A549 (cell line): ENCODE results near the gene OR10G4. TPM values are rescaled to one million over a fixed set of nuclear protein-coding genes. Genes with fewer than 3 reads are reported as not detected.

ENCODE experiments used
- ATAC-seq, 2 experiments: fragments of 200-7000 bp in 1 of 2; fragments of >200 bp in 1 of 2; cut with Nextera tagmentation in 1 of 2; cut with Tn5 transposase in 1 of 2; 3 replicates each; pipeline versions ENCODE4 v1.8.0 to v1.9.1; 2018 to 2020; ENCODE audit warnings: mild to moderate bottlenecking in 1 of 2, moderate library complexity in 1 of 2
- CTCF ChIA-PET: fragments of 300-600 bp; sonication (Branson Sonifier 250); formaldehyde crosslinking; extraction: SDS; loops from one replicate; lab custom pipeline; 2021; ENCODE audit warnings: antibody characterized with exemption, inconsistent platforms; lab: Yijun Ruan, JAX
- POLR2A ChIA-PET: fragments of 350-600 bp; formaldehyde crosslinking; extraction: SDS; loops from one replicate; lab custom pipeline; 2021; ENCODE audit warnings: antibody characterized with exemption, inconsistent platforms; lab: Yijun Ruan, JAX
- DNase-seq, 2 experiments: peaks; one replicate each; pipeline versions ENCODE4 v3.0.0 to v3.0.0-alpha.2; 2011 to 2016; ENCODE audit warnings: low read depth in 1 of 2, low spot score in 1 of 2
- FAIRE-seq: peaks from 2 replicates; lab custom pipeline; 2011; peaks lifted over from hg19 to GRCh38; lab: Jason Lieb, UNC
- H3K27ac ChIP-seq, 2 experiments: fragments of >200 bp; sonication (Bioruptor Twin); formaldehyde crosslinking; 3 replicates each; pipeline ENCODE4 v1.5.1; 2016 to 2017
- H3K4me1 ChIP-seq: fragments of >200 bp; sonication (Bioruptor Twin); formaldehyde crosslinking; 3 replicates; pipeline ENCODE4 v1.6.1; 2016
- H3K4me2 ChIP-seq: fragments of >200 bp; sonication (Bioruptor Twin); formaldehyde crosslinking; 3 replicates; pipeline ENCODE4 v1.6.1; 2016
- H3K4me3 ChIP-seq: fragments of >200 bp; sonication (Bioruptor Twin); formaldehyde crosslinking; 3 replicates; pipeline ENCODE4 v1.5.1; 2016
- H3K9me3 ChIP-seq: fragments of >200 bp; sonication (Bioruptor Twin); formaldehyde crosslinking; 3 replicates; pipeline ENCODE4 v1.6.1; 2016
- BHLHE40 ChIP-seq: IDR thresholded peaks from 2 replicates; pipeline ENCODE4 v1.6.1; 2012; ENCODE audit warnings: low read depth, low read length, inconsistent platforms
- CBX8 ChIP-seq: fragments of 200-600 bp; sonication (generic); IDR thresholded peaks from 2 replicates; pipeline ENCODE4 v1.6.1; 2016
- CEBPB ChIP-seq, 2 experiments: fragments of >200 bp in 1 of 2; sonication (Bioruptor Twin) in 1 of 2; formaldehyde crosslinking in 1 of 2; IDR thresholded peaks; 2 replicates each; pipeline ENCODE4 v1.6.1; 2012 to 2016
- EHMT2 ChIP-seq: fragments of 200-600 bp; sonication (generic); IDR thresholded peaks from 2 replicates; pipeline ENCODE4 v1.6.1; 2016; ENCODE audit warnings: antibody characterized with exemption, low read depth, mild to moderate bottlenecking, moderate library complexity
- EP300 ChIP-seq, 2 experiments: fragments of >200 bp; sonication (Bioruptor Twin); formaldehyde crosslinking; IDR thresholded peaks; 2 replicates in 1 of 2; 3 replicates in 1 of 2; pipeline ENCODE4 v1.6.1; 2016 to 2017
- FOSL2 ChIP-seq, 2 experiments: fragments of 450-650 bp in 1 of 2; fragments of >200 bp in 1 of 2; sonication (Bioruptor Twin) in 1 of 2; formaldehyde crosslinking; IDR thresholded peaks; 2 replicates each; pipeline versions ENCODE4 v1.5.0 to v1.6.1; 2016 to 2020; ENCODE audit warnings: mild to moderate bottlenecking in 1 of 2, moderate library complexity in 1 of 2
- FOXS1 ChIP-seq: fragments of 250-450 bp; sonication (Bioruptor Pico); IDR thresholded peaks from 2 replicates; pipeline ENCODE4 v1.5.0; 2020; ENCODE audit warnings: mild to moderate bottlenecking, moderate library complexity
- HEYL ChIP-seq: fragments of 250-450 bp; sonication (Bioruptor Pico); IDR thresholded peaks from 2 replicates; pipeline ENCODE4 v1.8.0; 2021; ENCODE audit warnings: mild to moderate bottlenecking, moderate library complexity
- HOXB13 ChIP-seq: fragments of 250-450 bp; sonication (Bioruptor Pico); IDR thresholded peaks from 2 replicates; pipeline ENCODE4 v1.5.0; 2020; ENCODE audit warnings: low read depth, mild to moderate bottlenecking, moderate library complexity
- HOXB5 ChIP-seq: fragments of 250-450 bp; sonication (Bioruptor Pico); IDR thresholded peaks from 2 replicates; pipeline ENCODE4 v1.5.0; 2020; ENCODE audit warnings: mild to moderate bottlenecking, moderate library complexity
- POLR2AphosphoS2 ChIP-seq: conservative IDR thresholded peaks from 2 replicates; pipeline ENCODE4 v1.6.1; 2012; ENCODE audit warnings: low read length, improper control_type of control experiment, inconsistent platforms
- RAD21 ChIP-seq, 2 experiments: fragments of >200 bp in 1 of 2; sonication (Bioruptor Twin) in 1 of 2; formaldehyde crosslinking in 1 of 2; IDR thresholded peaks in 1 of 2; conservative IDR thresholded peaks in 1 of 2; 2 replicates in 1 of 2; 3 replicates in 1 of 2; pipeline ENCODE4 v1.6.1; 2012 to 2018; ENCODE audit warnings: inconsistent platforms in 1 of 2
- RFX5 ChIP-seq: fragments of 450-650 bp; IDR thresholded peaks from 2 replicates; pipeline ENCODE4 v1.7.1; 2014; ENCODE audit warnings: antibody characterized with exemption, mild to moderate bottlenecking, moderate library complexity
- SMC3 ChIP-seq: fragments of >200 bp; sonication (Bioruptor Twin); formaldehyde crosslinking; IDR thresholded peaks from 3 replicates; pipeline ENCODE4 v1.6.1; 2018; ENCODE audit warnings: inconsistent platforms
- TFCP2L1 ChIP-seq: fragments of 250-450 bp; sonication (Bioruptor Pico); IDR thresholded peaks from 2 replicates; pipeline ENCODE4 v1.5.0; 2021; ENCODE audit warnings: mild to moderate bottlenecking
- ZFP36 ChIP-seq: fragments of 450-650 bp; IDR thresholded peaks from 2 replicates; pipeline ENCODE4 v1.6.1; 2014; ENCODE audit warnings: borderline replicate concordance; ENCODE audit not compliant: partially characterized antibody
- ZNF302 ChIP-seq: fragments of 250-450 bp; sonication (Bioruptor Pico); IDR thresholded peaks from 2 replicates; pipeline ENCODE4 v1.9.0; 2021; ENCODE audit warnings: inconsistent platforms, mild to moderate bottlenecking, moderate library complexity
- WGBS: methylation state at CpG from one replicate; pipeline ENCODE4 v1.1.6; 2017; ENCODE audit errors: missing lambda C conversion rate; 5-methylcytosine and 5-hydroxymethylcytosine counted together
- polyA plus RNA-seq, 4 experiments: library from polyadenylated mRNA; depleted of rRNA in 3 of 4; stranded (reverse); fragments of >200 nt; fragmentation: RNase III in 1 of 4; extraction: RNeasy Plus Mini Kit Qiagen cat#74134 plus additional on column Dnase treatment in 1 of 4; gene quantifications; 2 replicates in 3 of 4; 3 replicates in 1 of 4; pipeline ENCODE4 v1.2.3, GENCODE V29; 2011 to 2017
- TF ChIP-seq, protein P1 (sequence below): IDR thresholded peaks from 2 replicates; pipeline ENCODE4 v1.6.1; 2012
- TF ChIP-seq, protein P2 (sequence below): IDR thresholded peaks from 2 replicates; pipeline ENCODE4 v1.6.1; 2012; ENCODE audit warnings: low read depth, borderline replicate concordance
- TF ChIP-seq, protein P3 (sequence below): fragments of >200 bp; sonication (Bioruptor Twin); formaldehyde crosslinking; IDR thresholded peaks from 2 replicates; pipeline ENCODE4 v1.6.1; 2016
- TF ChIP-seq, protein P4 (sequence below): fragments of 250-450 bp; sonication (Bioruptor Pico); IDR thresholded peaks from 2 replicates; pipeline ENCODE4 v1.5.0; 2021; ENCODE audit warnings: mild to moderate bottlenecking, moderate library complexity, borderline replicate concordance
- TF ChIP-seq, protein P5 (sequence below): fragments of >200 bp; sonication (Bioruptor Twin); formaldehyde crosslinking; IDR thresholded peaks from 3 replicates; pipeline ENCODE4 v1.5.1; 2016

OR10G4 gene
- polyA plus RNA-seq, 2 of the 4 experiments (the other 2 are of a cell fraction), result not detected

DNA sequence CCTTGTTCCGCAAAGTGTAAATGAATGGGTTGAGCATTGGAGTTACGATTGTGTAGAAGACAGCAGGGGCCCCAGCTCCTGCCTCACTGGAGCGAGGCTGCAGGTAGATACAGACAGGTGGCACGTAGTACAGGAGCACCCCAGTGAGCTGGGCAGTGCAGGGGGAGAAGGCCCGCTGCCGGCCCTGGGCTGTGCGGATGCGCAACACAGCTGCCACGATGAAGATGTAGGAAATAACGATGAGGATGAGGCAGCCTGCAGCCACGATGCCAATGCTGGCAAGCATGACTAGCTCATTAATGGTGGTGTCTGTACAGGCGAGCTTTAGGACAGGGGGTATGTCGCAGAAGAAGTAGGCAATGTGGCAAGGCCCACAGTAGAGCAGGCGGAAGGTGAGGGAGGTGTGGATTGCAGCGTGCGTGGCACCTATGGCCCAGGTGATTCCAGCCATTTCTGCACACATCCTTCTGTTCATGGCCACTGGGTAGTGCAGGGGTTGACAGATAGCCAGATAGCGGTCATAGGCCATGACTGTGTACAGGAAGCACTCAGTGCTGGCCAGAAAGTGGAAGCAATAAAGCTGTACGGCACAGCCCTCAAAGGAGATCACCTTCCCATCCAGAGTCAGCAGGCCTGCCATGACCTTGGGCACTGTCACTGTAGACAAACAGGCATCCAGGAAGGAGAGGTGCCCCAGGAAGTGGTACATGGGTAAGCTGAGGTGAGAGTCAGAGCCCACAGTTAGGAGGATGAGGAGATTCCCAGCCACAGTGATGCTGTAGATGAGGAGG, 35.8 kb upstream of the OR10G4 start:
- no peak overlapping the region for H3K27ac ChIP-seq
- H3K9me3 ChIP-seq, result no peaks in the 10 kb centered on the region
- no peak for DNase-seq
- ChIA-PET POLR2A (no interaction called here), CTCF (no interaction called here)
- no peak for ATAC-seq
- H3K4me1 ChIP-seq, result no peaks in the 10 kb centered on the region
- H3K4me2 ChIP-seq, result no peak overlapping the region
- 40% methylated on average over 16 of the region's 18 CpGs for WGBS
- no peak overlapping the region for H3K4me3 ChIP-seq
- FAIRE-seq, result no peak
- TF ChIP-seq SMC3 (no peak), BHLHE40 (no peak), RAD21 (conservative IDR thresholded peaks at IDR 0.05 in 1 of 2, IDR thresholded peaks at IDR 0.05 in 1 of 2) (no peak), TFCP2L1 (CRISPR knock-in tag) (no peak), CBX8 (no peak), EP300 (IDR thresholded peaks at IDR 0.05) (no peak), RFX5 (no peak), ZNF302 (CRISPR knock-in tag) (no peak)
- TF ChIP-seq, protein P1, sequence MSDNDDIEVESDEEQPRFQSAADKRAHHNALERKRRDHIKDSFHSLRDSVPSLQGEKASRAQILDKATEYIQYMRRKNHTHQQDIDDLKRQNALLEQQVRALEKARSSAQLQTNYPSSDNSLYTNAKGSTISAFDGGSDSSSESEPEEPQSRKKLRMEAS, result no peak
- TF ChIP-seq, protein P2, sequence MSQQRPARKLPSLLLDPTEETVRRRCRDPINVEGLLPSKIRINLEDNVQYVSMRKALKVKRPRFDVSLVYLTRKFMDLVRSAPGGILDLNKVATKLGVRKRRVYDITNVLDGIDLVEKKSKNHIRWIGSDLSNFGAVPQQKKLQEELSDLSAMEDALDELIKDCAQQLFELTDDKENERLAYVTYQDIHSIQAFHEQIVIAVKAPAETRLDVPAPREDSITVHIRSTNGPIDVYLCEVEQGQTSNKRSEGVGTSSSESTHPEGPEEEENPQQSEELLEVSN, result no peak
- TF ChIP-seq, protein P3, sequence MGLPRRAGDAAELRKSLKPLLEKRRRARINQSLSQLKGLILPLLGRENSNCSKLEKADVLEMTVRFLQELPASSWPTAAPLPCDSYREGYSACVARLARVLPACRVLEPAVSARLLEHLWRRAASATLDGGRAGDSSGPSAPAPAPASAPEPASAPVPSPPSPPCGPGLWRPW, result no peak
- TF ChIP-seq, all 56 proteins: peak for 0

DNA sequence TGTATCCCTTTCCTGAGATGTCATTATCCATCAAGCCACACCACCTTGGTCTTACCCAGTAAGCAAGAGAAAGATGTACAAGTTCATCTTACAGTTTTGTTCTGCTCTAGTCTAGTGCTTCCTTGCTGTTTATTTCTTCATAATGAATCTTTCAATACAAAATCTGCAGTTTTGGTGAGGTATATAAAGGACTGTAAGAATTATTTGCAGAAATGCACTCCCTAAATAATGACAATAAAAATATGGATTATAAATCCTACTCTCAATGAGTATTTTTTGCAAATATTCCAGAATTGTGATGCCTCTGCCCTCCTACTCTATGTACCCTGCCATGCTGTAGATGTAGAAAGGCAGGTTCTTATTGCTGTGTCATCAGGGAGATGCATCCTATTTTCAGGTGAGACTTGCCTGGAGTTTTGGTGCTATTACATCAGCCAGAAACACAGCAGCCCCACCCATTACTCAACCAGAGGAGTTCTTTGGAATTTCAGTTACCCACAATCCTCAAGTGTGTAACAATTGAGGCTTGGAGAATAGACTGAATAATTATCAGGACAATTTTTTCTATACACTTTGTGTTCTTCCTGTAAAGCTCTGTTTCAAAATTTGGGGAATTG, 35.0 kb upstream of the OR10G4 start, which contains the start of gene OR10S1:
Gene OR10S1, minus strand, starts transcription at position 51 of the 617 bp plus-strand sequence. CDS start 117 bp downstream, outside the sequence.
- no peak for TF ChIP-seq HOXB13
- TF ChIP-seq FOSL2 (IDR thresholded peaks at IDR 0.05), result no peak
- no peak for TF ChIP-seq FOSL2 (CRISPR knock-in tag; IDR thresholded peaks at IDR 0.05)
- TF ChIP-seq, protein P4, sequence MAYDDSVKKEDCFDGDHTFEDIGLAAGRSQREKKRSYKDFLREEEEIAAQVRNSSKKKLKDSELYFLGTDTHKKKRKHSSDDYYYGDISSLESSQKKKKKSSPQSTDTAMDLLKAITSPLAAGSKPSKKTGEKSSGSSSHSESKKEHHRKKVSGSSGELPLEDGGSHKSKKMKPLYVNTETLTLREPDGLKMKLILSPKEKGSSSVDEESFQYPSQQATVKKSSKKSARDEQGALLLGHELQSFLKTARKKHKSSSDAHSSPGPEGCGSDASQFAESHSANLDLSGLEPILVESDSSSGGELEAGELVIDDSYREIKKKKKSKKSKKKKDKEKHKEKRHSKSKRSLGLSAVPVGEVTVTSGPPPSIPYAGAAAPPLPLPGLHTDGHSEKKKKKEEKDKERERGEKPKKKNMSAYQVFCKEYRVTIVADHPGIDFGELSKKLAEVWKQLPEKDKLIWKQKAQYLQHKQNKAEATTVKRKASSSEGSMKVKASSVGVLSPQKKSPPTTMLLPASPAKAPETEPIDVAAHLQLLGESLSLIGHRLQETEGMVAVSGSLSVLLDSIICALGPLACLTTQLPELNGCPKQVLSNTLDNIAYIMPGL (CRISPR knock-in tag), result no peak
- no peak for TF ChIP-seq POLR2AphosphoS2
- no peak for TF ChIP-seq HEYL (CRISPR knock-in tag)
- no peak for TF ChIP-seq FOXS1
- no peak for TF ChIP-seq ZFP36
- no peak for TF ChIP-seq EHMT2
- TF ChIP-seq, protein P5, sequence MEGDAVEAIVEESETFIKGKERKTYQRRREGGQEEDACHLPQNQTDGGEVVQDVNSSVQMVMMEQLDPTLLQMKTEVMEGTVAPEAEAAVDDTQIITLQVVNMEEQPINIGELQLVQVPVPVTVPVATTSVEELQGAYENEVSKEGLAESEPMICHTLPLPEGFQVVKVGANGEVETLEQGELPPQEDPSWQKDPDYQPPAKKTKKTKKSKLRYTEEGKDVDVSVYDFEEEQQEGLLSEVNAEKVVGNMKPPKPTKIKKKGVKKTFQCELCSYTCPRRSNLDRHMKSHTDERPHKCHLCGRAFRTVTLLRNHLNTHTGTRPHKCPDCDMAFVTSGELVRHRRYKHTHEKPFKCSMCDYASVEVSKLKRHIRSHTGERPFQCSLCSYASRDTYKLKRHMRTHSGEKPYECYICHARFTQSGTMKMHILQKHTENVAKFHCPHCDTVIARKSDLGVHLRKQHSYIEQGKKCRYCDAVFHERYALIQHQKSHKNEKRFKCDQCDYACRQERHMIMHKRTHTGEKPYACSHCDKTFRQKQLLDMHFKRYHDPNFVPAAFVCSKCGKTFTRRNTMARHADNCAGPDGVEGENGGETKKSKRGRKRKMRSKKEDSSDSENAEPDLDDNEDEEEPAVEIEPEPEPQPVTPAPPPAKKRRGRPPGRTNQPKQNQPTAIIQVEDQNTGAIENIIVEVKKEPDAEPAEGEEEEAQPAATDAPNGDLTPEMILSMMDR, result no peak
- TF ChIP-seq CEBPB (IDR thresholded peaks at IDR 0.05), result no peak
- TF ChIP-seq CBX8, result no peak
- no peak for TF ChIP-seq HOXB5 (CRISPR knock-in tag)
- ATAC-seq, result no peak
- DNase-seq, result no peak
- ChIA-PET CTCF (no interaction called here), POLR2A (no interaction called here)
- Histone ChIP-seq H3K4me1 (no peaks in the 10 kb centered on the region), H3K9me3 (no peaks in the 10 kb centered on the region), H3K4me2 (no peak within 1 kb of the TSS), H3K4me3 (no peak within 1 kb of the TSS), H3K27ac (no peak within 1 kb of the TSS)
- FAIRE-seq, result no peak
